Measurements from ENCODE around the gene PLEKHH3. TPM values are rescaled to one million over a fixed set of nuclear protein-coding genes. Genes with fewer than 3 reads are reported as not detected.
A peak's percentile ranks its signal among the peaks of the same experiment; 100 is the strongest.

Gene PLEKHH3
- total RNA-seq, 1 experiment from 2014 or later: 21.4 TPM

DNA sequence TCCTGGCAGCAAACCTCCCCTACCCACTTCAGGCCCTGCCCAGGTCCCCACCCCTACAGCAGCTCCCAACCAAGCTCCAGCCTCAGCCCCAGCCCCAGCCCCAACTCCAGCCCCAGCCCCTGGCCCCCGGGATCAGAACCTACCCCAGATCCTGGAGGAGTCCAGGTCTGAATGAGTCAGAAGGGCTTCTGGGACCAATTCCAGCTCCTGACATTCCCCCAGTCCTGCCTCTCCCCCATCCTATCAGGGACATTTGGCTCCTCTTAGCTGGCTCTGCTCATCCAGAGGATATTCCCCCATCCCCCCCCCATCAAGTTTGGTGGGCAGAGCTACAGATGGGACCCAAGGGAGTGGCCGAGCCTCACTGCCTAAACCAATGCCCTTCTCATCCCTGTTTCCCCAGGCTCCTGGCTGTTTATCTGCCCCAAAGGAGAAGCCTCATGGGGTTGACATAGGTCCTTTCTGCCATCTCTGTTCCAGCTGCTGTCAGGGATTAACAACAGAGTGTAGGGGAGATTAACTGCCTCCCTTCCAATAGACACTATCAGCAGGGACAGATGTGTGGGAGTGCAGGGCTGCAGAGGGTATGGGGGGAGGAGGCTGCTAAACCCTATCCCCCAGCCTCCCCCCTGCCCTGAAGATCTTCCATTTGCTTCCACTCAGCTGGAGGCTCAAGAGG lies 22.1 kb upstream of the PLEKHH3 start:
- H3K27me3 ChIP-seq (ENCODE audit: insufficient read depth, low read length): no peaks in the 10 kb centered on the region
- Mint-ChIP-seq H3K4me1 (peaks cover 8 to 25% of the 10 kb centered on the region in 2 experiments), H3K4me3 (no peak overlapping the region), H3K27ac (peak overlapping the region in 1 of 3 experiments; percentile 81; a peak in 2 of 7 replicates), H3K9me3 (no peaks in the 10 kb centered on the region), H3K27me3 (ENCODE audit: low read depth) (no peaks in the 10 kb centered on the region), H3K36me3 (ENCODE audit: insufficient read depth in 1 of 3, low read depth in 3 of 3) (peaks cover 10 to 40% (median 23%) of the 10 kb centered on the region in 3 experiments; a peak in 6 of 7 replicates)
- no CpG with 5 or more reads among the region's 2 CpGs for WGBS (ENCODE audit: extremely low coverage, insufficient read length, low lambda C conversion rate)
- H3K79me1 ChIP-seq (ENCODE audit: insufficient read depth, low read depth, low read length, poor library complexity, severe bottlenecking): no peaks in the 10 kb centered on the region
- no peak overlapping the region for H2BK12ac ChIP-seq (ENCODE audit: insufficient read length, low read depth, low read length)
- H3K14ac ChIP-seq (ENCODE audit: insufficient read depth, low read length): no peak overlapping the region
- no peaks in the 10 kb centered on the region for H3K4me1 ChIP-seq (ENCODE audit: insufficient read depth, low read length)
- H4K8ac ChIP-seq (replicated peaks; ENCODE audit: insufficient read length, low read depth, low read length): no peak overlapping the region
- no peak overlapping the region for H3K56ac ChIP-seq (ENCODE audit: insufficient read length, low read depth, low read length)
- no peaks in the 10 kb centered on the region for H3K79me2 ChIP-seq (ENCODE audit: insufficient read depth, low read length)
- H3K23me2 ChIP-seq (ENCODE audit: insufficient read length, low read depth, low read length, poor library complexity, severe bottlenecking): no peaks in the 10 kb centered on the region
- no peak overlapping the region for H3K9ac ChIP-seq (ENCODE audit: extremely low read depth, insufficient read length, low read length)
- H3T11ph ChIP-seq (ENCODE audit: low read length): no peak overlapping the region
- H4K91ac ChIP-seq (ENCODE audit: insufficient read length, low read depth, low read length): no peak overlapping the region
- H2BK120ac ChIP-seq (ENCODE audit: low read depth, low read length, poor library complexity, severe bottlenecking): no peak overlapping the region
- no peak overlapping the region for H2BK5ac ChIP-seq (ENCODE audit: insufficient read length, low read length)
- H3K4me2 ChIP-seq (ENCODE audit: insufficient read depth, insufficient read length, low read length): no peak overlapping the region
- H4K5ac ChIP-seq (ENCODE audit: insufficient read length, low read depth, low read length): no peak overlapping the region
- H4K20me1 ChIP-seq (ENCODE audit: control insufficient read depth, insufficient read depth, insufficient read length): no peaks in the 10 kb centered on the region
- H3K18ac ChIP-seq (ENCODE audit: insufficient read length, low read depth, low read length): no peak overlapping the region
- H3K27ac ChIP-seq (ENCODE audit: insufficient read length, low read depth, low read length): no peak overlapping the region
- DNase-seq: no peak
- H3K9me3 ChIP-seq (ENCODE audit: control insufficient read depth, low read depth, low read length): no peaks in the 10 kb centered on the region
- H2AK5ac ChIP-seq (ENCODE audit: insufficient read length, low read length): no peak overlapping the region
- no peak overlapping the region for H2BK20ac ChIP-seq (ENCODE audit: low read depth, low read length, poor library complexity, severe bottlenecking)
- no peak overlapping the region for H2BK15ac ChIP-seq (ENCODE audit: low read depth, low read length)
- no peak for TF ChIP-seq CTCF (conservative IDR thresholded peaks at IDR 0.05)
- H3K4ac ChIP-seq (ENCODE audit: low read depth, low read length): no peak overlapping the region
- no peak overlapping the region for H2AFZ ChIP-seq (ENCODE audit: low read length)
- no peak overlapping the region for H3K23ac ChIP-seq (ENCODE audit: insufficient read length, low read depth, low read length)
